Ascending aorta (tissue), 2 donors: ENCODE results near the gene NPAS3. TPM values are rescaled to one million over a fixed set of nuclear protein-coding genes. Genes with fewer than 3 reads are reported as not detected.

ENCODE experiments used
- DNase-seq, 2 donors: peaks; one replicate each; pipeline ENCODE4 v3.0.0-alpha.2; 2019; ENCODE audit warnings: low spot score in 2 of 2
- H3K27ac ChIP-seq, 2 donors: fragments of 200-600 bp; sonication (generic); one replicate each; pipeline ENCODE4 v1.5.1; 2016 to 2017; ENCODE audit warnings: mild to moderate bottlenecking in 1 of 2
- H3K27me3 ChIP-seq: fragments of 200-600 bp; sonication (generic); one replicate; pipeline ENCODE4 v1.5.1; 2017
- H3K36me3 ChIP-seq, 2 donors: fragments of 200-600 bp; sonication (generic); one replicate each; pipeline ENCODE4 v1.5.1; 2016
- H3K4me1 ChIP-seq, 2 donors: fragments of 200-600 bp; sonication (generic); one replicate each; pipeline ENCODE4 v1.5.1; 2016 to 2017; ENCODE audit warnings: mild to moderate bottlenecking in 1 of 2
- H3K4me3 ChIP-seq, 2 donors: fragments of 200-600 bp; sonication (generic); one replicate each; pipeline ENCODE4 v1.5.1; 2016 to 2017; ENCODE audit warnings: mild to moderate bottlenecking in 1 of 2
- H3K9me3 ChIP-seq, 2 donors: fragments of 200-600 bp; sonication (generic); one replicate each; pipeline ENCODE4 v1.5.1; 2016
- intact Hi-C: fragments of 100-400 bp; cut with DNase I; formaldehyde crosslinking; loops from one replicate; pipeline ENCODE4 v1.15.1; 2023
- total RNA-seq: library from RNA; depleted of rRNA; stranded (reverse); fragments of >200 nt; gene quantifications from one replicate; pipeline ENCODE4 v1.1.0, GENCODE V29; 2016
- TF ChIP-seq, protein P1 (sequence below), 3 experiments: fragments of 200-600 bp in 2 of 3; fragments of 450-650 bp in 1 of 3; sonication (generic) in 2 of 3; IDR thresholded peaks; one replicate each; pipeline ENCODE4 v1.5.1; 2016 to 2019; ENCODE audit warnings: antibody characterized with exemption in 3 of 3, mild to moderate bottlenecking in 1 of 3, moderate library complexity in 1 of 3

Gene NPAS3
- total RNA-seq, 1 donor from 2014 or later = not detected

DNA sequence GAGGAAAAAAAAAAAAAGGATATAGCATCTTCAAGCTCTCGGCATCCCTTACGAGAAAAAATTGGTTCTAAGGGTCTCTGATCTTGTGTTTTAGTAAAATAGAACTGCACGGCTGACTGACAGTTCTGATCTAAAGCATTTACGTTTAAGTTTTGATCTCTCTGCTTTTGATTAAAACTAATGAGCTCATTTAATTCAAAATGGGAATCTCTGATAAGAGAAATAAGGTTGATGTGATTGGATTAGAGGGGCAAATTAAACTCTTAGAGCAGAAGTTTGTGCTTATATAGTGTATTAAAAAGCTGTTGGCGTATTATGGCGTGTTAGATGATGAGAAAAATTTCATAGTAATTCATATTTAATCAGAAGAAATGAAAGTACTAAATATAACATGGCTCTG, 794.6 kb downstream of the NPAS3 start:
- H3K27ac ChIP-seq = no peak overlapping the region
- no peaks in the 10 kb centered on the region for H3K9me3 ChIP-seq
- TF ChIP-seq, protein P1, sequence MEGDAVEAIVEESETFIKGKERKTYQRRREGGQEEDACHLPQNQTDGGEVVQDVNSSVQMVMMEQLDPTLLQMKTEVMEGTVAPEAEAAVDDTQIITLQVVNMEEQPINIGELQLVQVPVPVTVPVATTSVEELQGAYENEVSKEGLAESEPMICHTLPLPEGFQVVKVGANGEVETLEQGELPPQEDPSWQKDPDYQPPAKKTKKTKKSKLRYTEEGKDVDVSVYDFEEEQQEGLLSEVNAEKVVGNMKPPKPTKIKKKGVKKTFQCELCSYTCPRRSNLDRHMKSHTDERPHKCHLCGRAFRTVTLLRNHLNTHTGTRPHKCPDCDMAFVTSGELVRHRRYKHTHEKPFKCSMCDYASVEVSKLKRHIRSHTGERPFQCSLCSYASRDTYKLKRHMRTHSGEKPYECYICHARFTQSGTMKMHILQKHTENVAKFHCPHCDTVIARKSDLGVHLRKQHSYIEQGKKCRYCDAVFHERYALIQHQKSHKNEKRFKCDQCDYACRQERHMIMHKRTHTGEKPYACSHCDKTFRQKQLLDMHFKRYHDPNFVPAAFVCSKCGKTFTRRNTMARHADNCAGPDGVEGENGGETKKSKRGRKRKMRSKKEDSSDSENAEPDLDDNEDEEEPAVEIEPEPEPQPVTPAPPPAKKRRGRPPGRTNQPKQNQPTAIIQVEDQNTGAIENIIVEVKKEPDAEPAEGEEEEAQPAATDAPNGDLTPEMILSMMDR (IDR thresholded peaks at IDR 0.05) = no peak
- H3K4me3 ChIP-seq = no peak overlapping the region
- no peak for DNase-seq
- intact Hi-C loops = no loop called here
- H3K4me1 ChIP-seq = no peaks in the 10 kb centered on the region
- H3K27me3 ChIP-seq = no peaks in the 10 kb centered on the region
- H3K36me3 ChIP-seq = no peaks in the 10 kb centered on the region

DNA sequence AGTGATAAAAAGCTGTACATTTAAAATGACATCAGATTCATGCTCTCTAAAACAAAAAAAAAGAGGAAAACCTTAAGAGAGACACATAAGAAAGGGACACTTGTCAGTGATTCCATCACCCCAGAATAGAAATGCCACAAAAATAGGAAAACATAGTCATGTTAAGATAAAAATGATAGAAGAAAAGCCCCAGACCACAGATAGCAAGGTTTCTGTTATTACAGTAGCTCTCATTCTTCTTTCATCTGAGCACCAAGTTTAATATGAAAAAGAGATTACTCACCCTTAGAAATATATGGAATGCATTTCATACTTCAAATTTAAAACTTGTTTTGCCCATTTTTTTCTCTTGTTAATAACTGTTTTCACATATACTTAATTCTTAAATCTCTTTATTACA, 795.0 kb downstream of the NPAS3 start:
- intact Hi-C loops = no loop called here
- Histone ChIP-seq H3K9me3 (no peaks in the 10 kb centered on the region), H3K4me1 (no peaks in the 10 kb centered on the region), H3K4me3 (no peak overlapping the region), H3K36me3 (no peaks in the 10 kb centered on the region), H3K27me3 (no peaks in the 10 kb centered on the region), H3K27ac (no peak overlapping the region)
- no peak for DNase-seq
- TF ChIP-seq, protein P1 (IDR thresholded peaks at IDR 0.05) = no peak

DNA sequence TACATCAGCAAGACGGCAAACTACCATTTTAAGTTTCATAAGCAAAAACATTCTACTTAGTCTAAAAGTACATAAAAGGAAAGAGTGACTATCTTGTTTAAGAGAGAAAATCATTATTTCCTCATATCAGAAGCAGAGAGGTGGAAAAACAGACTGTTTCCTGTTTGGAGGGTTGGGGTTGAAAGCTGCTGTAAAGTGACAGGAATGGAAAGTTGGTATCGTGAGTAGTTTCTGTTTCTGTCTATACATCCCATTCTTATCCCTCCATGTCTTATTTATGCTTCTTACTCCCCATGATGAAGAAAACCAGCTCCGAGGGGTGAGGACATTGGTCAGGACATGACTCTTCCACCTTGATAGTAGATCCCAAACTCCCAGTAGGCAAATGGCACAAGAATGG, 795.7 kb downstream of the NPAS3 start:
- no peaks in the 10 kb centered on the region for H3K4me1 ChIP-seq
- H3K27me3 ChIP-seq = no peaks in the 10 kb centered on the region
- H3K27ac ChIP-seq = no peak overlapping the region
- H3K4me3 ChIP-seq = no peak overlapping the region
- H3K9me3 ChIP-seq = no peaks in the 10 kb centered on the region
- intact Hi-C loops = no loop called here
- no peaks in the 10 kb centered on the region for H3K36me3 ChIP-seq
- no peak for DNase-seq
- TF ChIP-seq, protein P1 (IDR thresholded peaks at IDR 0.05) = no peak

DNA sequence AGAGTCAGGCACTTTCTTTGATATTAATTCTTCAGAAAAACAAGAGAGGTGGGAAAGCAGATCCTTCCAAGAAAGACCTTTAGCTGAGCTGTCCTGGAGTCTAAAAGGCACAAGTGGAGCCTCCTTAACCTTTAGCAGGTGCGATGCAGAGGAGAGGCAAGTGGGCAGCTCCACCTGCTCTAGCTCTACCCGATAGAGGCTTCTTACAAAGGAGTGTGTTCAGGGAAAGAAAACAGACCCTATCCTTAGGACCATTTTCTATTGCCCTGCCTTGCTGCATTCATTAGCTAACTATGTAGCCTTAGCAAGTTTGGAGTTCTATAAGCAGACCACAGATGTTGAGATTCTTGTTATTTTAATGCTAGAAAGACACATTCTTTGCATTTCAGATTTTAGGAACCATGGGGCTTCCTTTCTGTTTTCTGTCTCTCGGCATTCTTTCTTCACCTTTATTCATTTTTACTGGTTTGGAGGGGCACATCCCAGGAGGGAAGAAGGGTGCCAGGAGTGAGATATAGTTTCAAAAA, 797.7 kb downstream of the NPAS3 start:
- TF ChIP-seq, protein P1 (IDR thresholded peaks at IDR 0.05) = no peak
- no peak overlapping the region for H3K27ac ChIP-seq
- no peaks in the 10 kb centered on the region for H3K27me3 ChIP-seq
- H3K4me3 ChIP-seq = no peak overlapping the region
- intact Hi-C loops = no loop called here
- no peak for DNase-seq
- no peaks in the 10 kb centered on the region for H3K36me3 ChIP-seq
- H3K9me3 ChIP-seq = no peaks in the 10 kb centered on the region
- H3K4me1 ChIP-seq = no peaks in the 10 kb centered on the region

DNA sequence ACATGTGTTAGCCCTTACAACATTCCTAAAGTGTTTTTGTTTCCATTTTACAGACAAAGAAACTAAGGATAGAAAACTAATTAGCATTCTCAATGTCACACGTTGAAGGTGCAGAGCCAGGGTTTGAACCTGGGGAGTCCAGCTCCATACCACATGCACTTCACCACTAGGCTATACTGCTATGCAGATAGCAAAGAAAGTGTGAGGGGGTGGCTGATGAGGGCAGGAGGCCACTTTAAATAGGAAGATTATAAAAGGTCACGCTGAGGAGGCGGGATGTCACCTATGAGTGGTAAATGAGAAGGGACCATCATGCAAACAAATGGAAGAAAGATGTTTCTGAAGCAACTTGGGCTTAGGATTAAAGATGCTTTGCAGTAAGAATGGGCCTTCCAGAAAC, 798.3 kb downstream of the NPAS3 start:
- H3K4me3 ChIP-seq = no peak overlapping the region
- intact Hi-C loops = no loop called here

More for the DNA sequence above, 798.3 kb downstream of the NPAS3 start:
- no peak for DNase-seq
- Histone ChIP-seq H3K4me1 (no peaks in the 10 kb centered on the region), H3K27ac (no peak overlapping the region), H3K36me3 (no peaks in the 10 kb centered on the region), H3K9me3 (no peaks in the 10 kb centered on the region), H3K27me3 (no peaks in the 10 kb centered on the region)
- TF ChIP-seq, protein P1 (IDR thresholded peaks at IDR 0.05) = no peak
